Right lobe of liver (tissue), 4 donors: ENCODE results near the gene ZFX.

Experiments used
- POLR2A ChIP-seq: fragments of 450-650 bp; IDR thresholded peaks from one replicate; pipeline ENCODE4 v1.6.1; 2017; ENCODE audit warnings: antibody characterized with exemption, mild to moderate bottlenecking
- TF ChIP-seq, protein P1 (sequence below), 4 donors: fragments of 200-600 bp in 3 of 4; fragments of 450-650 bp in 1 of 4; IDR thresholded peaks; one replicate each; pipeline versions ENCODE4 v1.5.1 to v1.8.0; 2016 to 2022; ENCODE audit warnings: antibody characterized with exemption in 4 of 4, mild to moderate bottlenecking in 2 of 4
- donor health status: DM: no; HTN: no; CAD: no.
- donor health status: DM: no; HTN: no; CAD: no.
- donor health status: DM: no; HTN: yes; CAD: no.

DNA sequence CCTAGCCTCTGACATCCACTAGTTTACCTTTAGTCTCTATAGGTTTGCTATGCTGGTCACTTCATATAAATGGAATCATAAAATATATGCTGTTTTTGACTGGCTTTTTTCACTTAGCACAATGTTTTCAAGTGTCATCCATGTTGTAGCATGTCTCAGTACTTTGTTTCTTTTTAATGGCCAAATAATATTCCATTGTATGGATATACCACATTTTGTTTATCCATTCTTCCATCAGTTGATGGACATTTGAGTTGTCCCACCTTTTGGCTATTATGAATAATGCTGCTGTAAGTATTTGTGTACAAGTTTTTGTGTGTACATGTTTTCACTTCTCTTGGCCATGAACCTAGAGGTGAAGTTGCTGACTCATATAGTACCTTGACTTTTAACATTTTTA lies 75.7 kb downstream of the ZFX start:
- TF ChIP-seq, protein P1, sequence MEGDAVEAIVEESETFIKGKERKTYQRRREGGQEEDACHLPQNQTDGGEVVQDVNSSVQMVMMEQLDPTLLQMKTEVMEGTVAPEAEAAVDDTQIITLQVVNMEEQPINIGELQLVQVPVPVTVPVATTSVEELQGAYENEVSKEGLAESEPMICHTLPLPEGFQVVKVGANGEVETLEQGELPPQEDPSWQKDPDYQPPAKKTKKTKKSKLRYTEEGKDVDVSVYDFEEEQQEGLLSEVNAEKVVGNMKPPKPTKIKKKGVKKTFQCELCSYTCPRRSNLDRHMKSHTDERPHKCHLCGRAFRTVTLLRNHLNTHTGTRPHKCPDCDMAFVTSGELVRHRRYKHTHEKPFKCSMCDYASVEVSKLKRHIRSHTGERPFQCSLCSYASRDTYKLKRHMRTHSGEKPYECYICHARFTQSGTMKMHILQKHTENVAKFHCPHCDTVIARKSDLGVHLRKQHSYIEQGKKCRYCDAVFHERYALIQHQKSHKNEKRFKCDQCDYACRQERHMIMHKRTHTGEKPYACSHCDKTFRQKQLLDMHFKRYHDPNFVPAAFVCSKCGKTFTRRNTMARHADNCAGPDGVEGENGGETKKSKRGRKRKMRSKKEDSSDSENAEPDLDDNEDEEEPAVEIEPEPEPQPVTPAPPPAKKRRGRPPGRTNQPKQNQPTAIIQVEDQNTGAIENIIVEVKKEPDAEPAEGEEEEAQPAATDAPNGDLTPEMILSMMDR (IDR thresholded peaks at IDR 0.05): no peak
- TF ChIP-seq POLR2A: no peak
